ENCODE results near the gene PAPPA. TPM values are rescaled to one million over a fixed set of nuclear protein-coding genes. Genes with fewer than 3 reads are reported as not detected.

Gene PAPPA
- total RNA-seq, 4 donors from 2014 or later = 9.6 to 35.3 (median 14.9) TPM

- no peak for DNase-seq (ENCODE audit: low spot score)
- no peak for ATAC-seq (ENCODE audit: low FRiP score)
- no peak for TF ChIP-seq CTCF (IDR thresholded peaks at IDR 0.05)
Observed at GRCh38 chr9:116166713-116167112, 13.1 kb downstream of the PAPPA start.

- DNase-seq (ENCODE audit: low spot score) (no peak), ATAC-seq (ENCODE audit: low FRiP score) (no peak)
- TF ChIP-seq CTCF (IDR thresholded peaks at IDR 0.05) = no peak
Observed at GRCh38 chr9:116168231-116168630, 14.6 kb downstream of the PAPPA start.

- ATAC-seq (ENCODE audit: low FRiP score) (no peak), DNase-seq (ENCODE audit: low spot score) (no peak)
- no peak for TF ChIP-seq CTCF (IDR thresholded peaks at IDR 0.05)
Observed at GRCh38 chr9:116172216-116172615, 18.6 kb downstream of the PAPPA start.

- ATAC-seq (ENCODE audit: low FRiP score) (no peak), DNase-seq (ENCODE audit: low spot score) (no peak)
- no peak for TF ChIP-seq CTCF (IDR thresholded peaks at IDR 0.05)
Observed at GRCh38 chr9:116174347-116174746, 20.8 kb downstream of the PAPPA start.

GRCh38 chr9:116175614-116176013 is 22.0 kb downstream of the PAPPA start:
- no peak for DNase-seq (ENCODE audit: low spot score)
- no peak for TF ChIP-seq CTCF (IDR thresholded peaks at IDR 0.05)
- no peak for ATAC-seq (ENCODE audit: low FRiP score)

- no peak for DNase-seq (ENCODE audit: low spot score)
- TF ChIP-seq CTCF (IDR thresholded peaks at IDR 0.05) = no peak
- no peak for ATAC-seq (ENCODE audit: low FRiP score)
Observed at GRCh38 chr9:116178481-116179211, 25.1 kb downstream of the PAPPA start.

GRCh38 chr9:116179568-116179967 is 26.0 kb downstream of the PAPPA start:
- DNase-seq (ENCODE audit: low spot score) (no peak), ATAC-seq (ENCODE audit: low FRiP score) (no peak)
- TF ChIP-seq CTCF (IDR thresholded peaks at IDR 0.05) = no peak

All from omental fat pad (tissue), 4 donors.